ENCODE measurements around the gene OR13C4.

OR13C4 gene

DNA sequence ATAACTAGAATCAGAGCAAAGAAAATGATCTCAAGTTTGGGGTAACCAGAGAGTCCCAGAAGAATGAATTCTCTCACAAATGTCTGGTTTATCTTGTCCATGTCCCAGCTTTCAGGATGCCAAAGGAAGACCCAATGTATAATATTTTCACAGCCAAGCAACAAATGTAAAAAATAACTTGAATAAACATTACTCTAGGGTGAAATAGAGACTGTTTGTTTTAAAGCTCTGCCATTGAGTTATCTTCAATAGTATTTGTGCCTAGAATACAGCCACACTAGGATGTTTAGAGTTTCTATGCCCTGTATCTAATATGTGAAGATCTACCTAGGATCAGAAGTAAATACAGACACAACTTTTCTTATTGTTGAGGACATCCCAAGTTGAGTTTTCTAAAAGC is at the start of gene OR13C4:
Gene OR13C4, minus strand, starts transcription at position 101 of the 400 bp plus-strand sequence. Its CDS starts 0 bp downstream, at position 101.
- TF ChIP-seq, protein P1, sequence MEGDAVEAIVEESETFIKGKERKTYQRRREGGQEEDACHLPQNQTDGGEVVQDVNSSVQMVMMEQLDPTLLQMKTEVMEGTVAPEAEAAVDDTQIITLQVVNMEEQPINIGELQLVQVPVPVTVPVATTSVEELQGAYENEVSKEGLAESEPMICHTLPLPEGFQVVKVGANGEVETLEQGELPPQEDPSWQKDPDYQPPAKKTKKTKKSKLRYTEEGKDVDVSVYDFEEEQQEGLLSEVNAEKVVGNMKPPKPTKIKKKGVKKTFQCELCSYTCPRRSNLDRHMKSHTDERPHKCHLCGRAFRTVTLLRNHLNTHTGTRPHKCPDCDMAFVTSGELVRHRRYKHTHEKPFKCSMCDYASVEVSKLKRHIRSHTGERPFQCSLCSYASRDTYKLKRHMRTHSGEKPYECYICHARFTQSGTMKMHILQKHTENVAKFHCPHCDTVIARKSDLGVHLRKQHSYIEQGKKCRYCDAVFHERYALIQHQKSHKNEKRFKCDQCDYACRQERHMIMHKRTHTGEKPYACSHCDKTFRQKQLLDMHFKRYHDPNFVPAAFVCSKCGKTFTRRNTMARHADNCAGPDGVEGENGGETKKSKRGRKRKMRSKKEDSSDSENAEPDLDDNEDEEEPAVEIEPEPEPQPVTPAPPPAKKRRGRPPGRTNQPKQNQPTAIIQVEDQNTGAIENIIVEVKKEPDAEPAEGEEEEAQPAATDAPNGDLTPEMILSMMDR (IDR thresholded peaks at IDR 0.05): no peak

DNA sequence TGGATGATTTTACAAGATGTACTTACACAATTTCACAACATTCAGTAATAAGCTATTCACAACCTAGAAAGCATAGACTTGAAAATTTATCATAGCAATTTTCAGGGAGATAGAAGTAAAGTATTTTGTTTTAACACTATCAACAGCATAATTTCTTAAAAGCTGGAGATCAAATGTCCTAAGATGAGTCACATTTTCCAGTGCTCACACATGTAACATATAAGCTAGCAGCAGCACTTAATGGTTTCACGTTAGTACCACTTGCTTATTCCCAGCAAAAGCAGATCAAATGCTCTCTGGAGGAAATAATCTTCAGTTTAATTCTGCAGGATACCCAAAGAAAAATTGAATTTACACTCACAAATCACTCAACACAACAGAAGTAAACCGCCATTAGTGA is 48.4 kb upstream of the OR13C4 start:
- TF ChIP-seq, protein P1 (IDR thresholded peaks at IDR 0.05): no peak

DNA sequence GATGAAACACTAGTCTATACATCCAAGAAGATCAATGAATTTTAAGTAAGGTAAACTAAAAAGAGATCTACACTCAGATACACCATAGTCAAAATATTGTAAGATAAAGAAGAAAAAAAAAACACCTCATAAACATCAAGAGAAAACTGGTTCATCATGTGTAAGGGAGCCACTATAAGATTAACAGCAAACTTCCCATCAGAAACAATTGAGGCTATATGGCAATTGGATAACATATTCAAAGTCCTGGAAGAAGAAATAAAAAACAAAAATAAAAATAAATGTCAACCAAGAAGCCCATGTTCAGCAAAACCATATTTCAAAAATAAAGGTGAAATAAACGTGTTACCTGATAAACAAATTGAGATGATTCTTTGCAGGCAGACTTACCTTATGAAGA is 45.6 kb upstream of the OR13C4 start:
- TF ChIP-seq, protein P1 (IDR thresholded peaks at IDR 0.05): no peak

DNA sequence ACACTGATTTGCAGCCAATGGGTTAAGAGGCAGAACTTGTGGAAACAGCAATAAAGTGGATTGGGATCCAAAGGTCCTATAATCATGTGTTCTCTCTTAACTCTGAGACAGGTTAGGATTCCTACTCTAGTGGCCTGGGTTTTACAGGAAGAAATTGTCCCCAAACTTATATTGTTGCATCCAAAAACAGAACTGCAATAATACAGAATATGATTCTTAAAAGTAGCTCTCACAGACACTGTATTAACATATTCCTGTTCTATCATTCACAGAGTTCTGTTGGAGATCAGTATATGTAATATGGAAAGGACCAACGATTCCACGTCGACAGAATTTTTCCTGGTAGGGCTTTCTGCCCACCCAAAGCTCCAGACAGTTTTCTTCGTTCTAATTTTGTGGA is 41.9 kb upstream of the OR13C4 start, which contains the start of gene OR13C8:
Gene OR13C8, plus strand, starts transcription at position 301 of the 400 bp plus-strand sequence. Its CDS starts 0 bp downstream, at position 301.
- TF ChIP-seq, protein P1 (IDR thresholded peaks at IDR 0.05): no peak

DNA sequence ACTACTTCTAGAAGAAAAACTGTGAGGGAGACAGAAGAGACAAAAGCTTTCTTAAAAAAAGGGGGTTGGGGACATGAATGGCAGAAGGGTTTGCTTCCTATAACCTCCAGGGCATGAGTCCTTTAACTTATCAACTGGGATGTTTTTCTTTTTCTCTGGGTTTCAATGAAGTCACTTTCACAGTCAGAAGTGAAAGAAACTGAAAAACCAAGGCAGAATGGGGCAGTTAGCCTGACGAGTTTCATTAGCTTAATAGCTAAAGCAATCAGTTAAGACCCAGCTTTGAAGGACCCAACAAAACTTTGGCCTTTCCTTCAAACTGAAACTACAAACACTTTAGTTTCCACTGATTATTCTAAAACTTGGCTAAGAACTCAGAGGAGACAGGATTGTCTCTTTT is 37.3 kb upstream of the OR13C4 start:
- TF ChIP-seq, protein P1 (IDR thresholded peaks at IDR 0.05): no peak

DNA sequence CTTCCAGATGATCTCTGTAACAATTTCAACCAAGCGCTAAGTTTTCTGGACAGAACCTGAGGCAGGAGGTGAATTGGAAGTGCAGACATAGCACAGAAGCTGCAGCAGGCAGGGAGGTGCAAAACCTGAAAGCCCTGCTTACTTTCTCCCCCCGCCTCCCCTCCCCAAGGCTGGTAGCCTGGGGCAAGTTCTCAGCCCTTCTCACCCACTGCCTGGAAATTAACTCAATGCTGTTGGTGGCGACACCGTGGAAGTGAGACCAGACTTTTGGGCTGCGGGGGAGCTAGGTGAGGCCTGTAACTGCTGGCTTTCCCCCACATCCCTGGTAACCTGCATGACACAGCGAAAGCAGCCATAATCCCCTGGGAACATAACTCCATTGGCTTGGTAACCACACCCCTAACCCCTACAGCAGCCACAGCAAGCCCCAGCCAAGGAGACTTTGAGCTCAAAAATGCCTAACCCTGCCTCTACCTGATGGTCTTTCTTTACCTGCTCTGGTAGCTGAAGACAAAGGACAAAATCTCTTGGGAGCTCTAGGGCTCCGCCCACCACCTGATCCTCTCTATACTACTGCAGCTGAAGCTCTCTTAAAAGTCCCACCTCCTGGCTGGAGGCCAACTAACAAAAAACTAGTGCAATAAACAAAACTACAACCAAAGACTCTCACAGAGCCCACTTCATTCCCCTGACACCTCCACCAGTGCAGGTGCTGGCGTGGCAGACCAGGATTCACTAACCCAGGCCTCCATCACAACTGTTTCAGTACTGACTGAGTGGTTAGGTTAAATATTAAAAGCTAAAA is 30.0 kb upstream of the OR13C4 start:
- TF ChIP-seq, protein P1 (IDR thresholded peaks at IDR 0.05): no peak

DNA sequence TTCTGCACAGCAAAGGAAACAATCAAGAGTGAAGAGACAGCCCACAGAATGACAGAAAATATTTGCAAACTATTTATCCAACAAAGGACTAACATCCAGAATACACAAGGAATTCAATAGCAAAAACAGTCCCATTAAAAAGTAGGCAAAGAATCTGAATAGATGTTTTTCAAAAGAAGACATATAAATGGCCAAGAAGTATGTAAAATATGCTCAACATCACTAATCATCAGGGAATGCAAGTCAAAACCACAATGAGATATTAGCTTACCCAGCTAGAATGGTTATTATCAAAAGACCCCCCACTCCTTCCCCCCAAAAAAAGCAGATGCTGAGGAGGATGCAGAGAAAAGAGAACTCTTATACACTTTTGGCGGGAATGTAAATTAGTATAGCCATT is 28.5 kb upstream of the OR13C4 start:
- TF ChIP-seq, protein P1 (IDR thresholded peaks at IDR 0.05): no peak
